Measurements from ENCODE around the gene TNS3.
"Not testable (repeated sequence)": the region's sequence is repeated elsewhere in the genome, so short reads cannot be mapped to it uniquely, and the experiment has no call there.

Gene TNS3

GRCh38 chr7:47278043-47278442 lies 303.9 kb downstream of the TNS3 start:
- H3K4me1 Mint-ChIP-seq = no peaks in the 10 kb centered on the region
- no peak overlapping the region for H3K4me3 Mint-ChIP-seq
- H3K27me3 Mint-ChIP-seq = no peaks in the 10 kb centered on the region
- no peak overlapping the region for H3K27ac Mint-ChIP-seq
- H3K9me3 Mint-ChIP-seq = no peaks in the 10 kb centered on the region
- H3K36me3 Mint-ChIP-seq = no peaks in the 10 kb centered on the region

GRCh38 chr7:47277321-47277781 lies 304.6 kb downstream of the TNS3 start:
- H3K27ac Mint-ChIP-seq = no peak overlapping the region
- H3K27me3 Mint-ChIP-seq = no peaks in the 10 kb centered on the region
- H3K4me3 Mint-ChIP-seq = no peak overlapping the region
- H3K36me3 Mint-ChIP-seq = no peaks in the 10 kb centered on the region
- H3K4me1 Mint-ChIP-seq = no peaks in the 10 kb centered on the region
- H3K9me3 Mint-ChIP-seq = no peaks in the 10 kb centered on the region

DNA sequence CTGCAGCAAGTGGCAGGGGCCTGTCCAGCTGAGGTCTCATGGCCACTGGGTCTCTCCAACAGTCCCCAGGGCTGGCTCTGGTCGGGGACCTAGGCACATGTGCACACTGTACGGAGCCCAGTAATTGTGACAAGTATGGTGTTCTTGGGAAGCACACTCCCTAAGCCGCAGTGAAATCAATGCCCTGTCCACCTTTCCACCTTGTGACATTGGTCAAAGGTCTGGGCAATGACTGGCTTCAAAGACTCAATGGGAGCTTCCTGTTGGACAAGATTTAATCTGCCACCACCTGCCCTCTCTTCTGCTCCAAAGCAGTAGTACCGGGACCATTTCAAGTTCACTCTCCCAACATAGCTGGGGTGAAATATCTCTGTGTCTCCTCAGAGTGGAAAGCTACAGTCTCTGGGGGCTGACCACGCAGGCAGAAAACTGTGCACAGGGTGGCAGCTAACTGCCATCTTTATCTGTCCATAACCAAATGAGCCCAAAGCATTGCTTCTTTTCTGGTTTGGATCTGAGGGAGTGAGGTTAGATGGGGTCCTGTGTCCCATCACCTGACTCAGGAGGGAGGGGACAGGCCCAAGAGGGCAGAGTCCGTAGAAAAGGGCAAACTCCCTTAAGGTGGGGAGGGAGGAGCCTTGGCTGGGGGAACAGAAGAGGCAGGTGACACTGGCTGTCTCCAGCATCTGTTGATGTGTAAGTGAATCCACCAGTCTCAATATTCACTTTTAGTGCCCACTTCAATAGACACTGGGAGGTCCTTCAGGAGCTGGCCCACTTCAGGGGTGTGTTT lies 307.7 kb downstream of the TNS3 start:
- Mint-ChIP-seq H3K4me3 (no peak overlapping the region), H3K27ac (no peak overlapping the region), H3K27me3 (no peaks in the 10 kb centered on the region), H3K9me3 (no peaks in the 10 kb centered on the region), H3K36me3 (no peaks in the 10 kb centered on the region), H3K4me1 (no peaks in the 10 kb centered on the region)

GRCh38 chr7:47273088-47273487 lies 308.8 kb downstream of the TNS3 start:
- Mint-ChIP-seq H3K4me3 (no peak overlapping the region), H3K9me3 (no peaks in the 10 kb centered on the region), H3K4me1 (no peaks in the 10 kb centered on the region)

DNA sequence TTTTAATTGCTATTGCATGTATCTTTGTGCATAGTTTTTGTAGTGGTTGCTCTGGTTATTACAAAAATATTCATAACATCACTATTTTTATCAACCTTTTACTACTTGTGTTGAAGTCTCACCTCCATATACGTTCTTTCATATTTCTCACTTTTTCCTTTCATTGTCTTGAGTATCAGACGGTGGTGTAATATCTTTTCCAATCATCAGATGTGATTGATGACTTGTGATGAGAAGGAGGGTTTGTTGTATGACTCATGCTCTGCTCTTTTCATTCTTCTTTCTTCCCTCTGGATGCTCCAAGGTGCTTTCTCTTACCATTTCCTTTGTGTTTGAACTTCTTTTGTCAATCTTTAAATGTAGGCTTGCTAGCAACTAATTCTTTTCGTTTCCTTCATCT lies 310.2 kb downstream of the TNS3 start:
- no peaks in the 10 kb centered on the region for H3K27me3 Mint-ChIP-seq
- no peaks in the 10 kb centered on the region for H3K4me1 Mint-ChIP-seq
- no peaks in the 10 kb centered on the region for H3K9me3 Mint-ChIP-seq
- H3K4me3 Mint-ChIP-seq = no peak overlapping the region
- no peak overlapping the region for H3K27ac Mint-ChIP-seq
- no peaks in the 10 kb centered on the region for H3K36me3 Mint-ChIP-seq

More at GRCh38 chr7:47273088-47273487, 308.8 kb downstream of the TNS3 start:
- Mint-ChIP-seq H3K27me3 (no peaks in the 10 kb centered on the region), H3K36me3 (no peaks in the 10 kb centered on the region), H3K27ac (no peak overlapping the region)

GRCh38 chr7:47268851-47269836 lies 312.8 kb downstream of the TNS3 start:
- Mint-ChIP-seq H3K27ac (no peak overlapping the region), H3K4me1 (no peaks in the 10 kb centered on the region), H3K27me3 (no peaks in the 10 kb centered on the region), H3K9me3 (no peaks in the 10 kb centered on the region), H3K4me3 (no peak overlapping the region), H3K36me3 (no peaks in the 10 kb centered on the region)

GRCh38 chr7:47267346-47267745 lies 314.6 kb downstream of the TNS3 start:
- no peak overlapping the region for H3K4me3 Mint-ChIP-seq
- no peaks in the 10 kb centered on the region for H3K36me3 Mint-ChIP-seq
- H3K9me3 Mint-ChIP-seq = no peaks in the 10 kb centered on the region

DNA sequence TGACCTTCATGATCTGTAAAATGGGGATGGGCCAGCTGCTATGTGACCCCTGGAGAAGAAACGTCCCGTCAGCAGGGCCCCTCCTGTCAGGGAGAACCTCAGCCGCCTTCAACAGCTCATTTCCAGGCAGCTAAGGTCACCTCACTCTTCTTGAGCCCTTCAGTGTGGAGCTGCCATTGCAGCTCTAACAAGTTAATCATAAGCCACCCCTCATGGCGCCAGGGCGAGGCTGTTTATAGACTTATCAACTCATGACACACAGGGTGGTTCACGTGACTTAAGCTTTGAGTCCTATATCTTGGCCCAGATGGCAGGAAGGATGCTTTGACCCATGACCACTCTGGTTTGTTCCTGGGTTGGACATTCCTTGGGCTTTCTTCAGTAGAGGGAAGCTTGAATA lies 315.1 kb downstream of the TNS3 start:
- Mint-ChIP-seq H3K9me3 (no peaks in the 10 kb centered on the region), H3K27ac (no peak overlapping the region), H3K36me3 (no peaks in the 10 kb centered on the region), H3K4me1 (no peaks in the 10 kb centered on the region), H3K4me3 (no peak overlapping the region), H3K27me3 (no peaks in the 10 kb centered on the region)

More at GRCh38 chr7:47267346-47267745, 314.6 kb downstream of the TNS3 start:
- Mint-ChIP-seq H3K4me1 (no peaks in the 10 kb centered on the region), H3K27ac (no peak overlapping the region), H3K27me3 (no peaks in the 10 kb centered on the region)

GRCh38 chr7:47266131-47266706 lies 315.7 kb downstream of the TNS3 start:
- Mint-ChIP-seq H3K9me3 (no peaks in the 10 kb centered on the region), H3K36me3 (no peaks in the 10 kb centered on the region), H3K4me1 (no peaks in the 10 kb centered on the region), H3K4me3 (no peak overlapping the region), H3K27ac (no peak overlapping the region), H3K27me3 (no peaks in the 10 kb centered on the region)

DNA sequence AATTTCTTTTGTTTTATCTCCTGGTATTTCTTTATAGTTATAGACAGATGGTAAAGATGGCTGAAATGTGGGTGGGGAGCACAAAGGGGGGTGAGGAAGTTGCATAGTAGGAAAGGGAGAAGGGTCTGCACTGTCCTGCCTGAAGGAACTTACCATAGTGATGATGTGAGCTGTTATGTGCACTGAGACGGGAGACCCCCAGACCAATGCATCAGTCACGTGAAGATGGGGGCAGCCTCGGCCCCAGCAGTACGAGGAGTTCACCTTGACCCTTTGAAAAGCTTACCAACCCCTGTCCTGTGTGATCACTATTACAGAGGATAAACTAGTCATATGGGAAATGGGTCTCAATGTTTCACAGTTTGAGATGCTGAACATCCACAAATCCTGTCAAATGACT lies 316.3 kb downstream of the TNS3 start:
- no peak overlapping the region for H3K4me3 Mint-ChIP-seq
- H3K27me3 Mint-ChIP-seq = no peaks in the 10 kb centered on the region
- H3K4me1 Mint-ChIP-seq = no peaks in the 10 kb centered on the region
- H3K27ac Mint-ChIP-seq = no peak overlapping the region
- H3K36me3 Mint-ChIP-seq = no peaks in the 10 kb centered on the region
- no peaks in the 10 kb centered on the region for H3K9me3 Mint-ChIP-seq

DNA sequence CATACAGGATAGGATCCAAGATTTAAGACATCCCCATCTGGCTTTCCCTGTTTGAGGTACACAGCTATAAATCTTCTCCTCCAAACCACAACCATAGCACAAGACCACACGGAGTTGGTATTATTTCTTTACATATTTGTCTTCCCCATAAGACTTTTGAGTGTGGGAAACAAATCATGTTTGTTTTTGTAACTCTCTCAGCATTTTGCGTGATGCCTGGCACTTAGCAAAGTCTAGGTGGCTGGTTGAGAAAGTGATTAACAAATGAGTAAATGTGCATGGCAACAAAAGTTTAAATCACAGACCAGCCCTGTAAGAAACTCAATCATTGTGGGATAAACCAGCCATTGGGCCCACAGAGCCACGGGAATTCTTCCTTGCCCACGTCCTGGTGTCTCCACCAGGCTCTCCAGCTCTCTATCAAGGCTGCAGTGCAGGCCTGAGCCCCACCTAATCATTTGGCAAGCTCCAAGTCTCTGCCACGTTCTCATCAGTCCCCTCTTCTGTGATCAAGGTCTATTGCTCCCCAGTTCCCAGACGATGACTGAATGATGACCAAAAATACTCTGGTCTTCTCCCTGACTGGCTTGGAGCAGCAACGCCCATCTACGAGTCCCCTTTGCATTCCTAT lies 317.8 kb downstream of the TNS3 start:
- Mint-ChIP-seq H3K4me3 (no peak overlapping the region), H3K4me1 (no peaks in the 10 kb centered on the region), H3K9me3 (no peaks in the 10 kb centered on the region), H3K27ac (no peak overlapping the region), H3K36me3 (no peaks in the 10 kb centered on the region), H3K27me3 (no peaks in the 10 kb centered on the region)

GRCh38 chr7:47262881-47263280 lies 319.0 kb downstream of the TNS3 start:
- Mint-ChIP-seq H3K27me3 (no peaks in the 10 kb centered on the region), H3K4me3 (no peak overlapping the region)

DNA sequence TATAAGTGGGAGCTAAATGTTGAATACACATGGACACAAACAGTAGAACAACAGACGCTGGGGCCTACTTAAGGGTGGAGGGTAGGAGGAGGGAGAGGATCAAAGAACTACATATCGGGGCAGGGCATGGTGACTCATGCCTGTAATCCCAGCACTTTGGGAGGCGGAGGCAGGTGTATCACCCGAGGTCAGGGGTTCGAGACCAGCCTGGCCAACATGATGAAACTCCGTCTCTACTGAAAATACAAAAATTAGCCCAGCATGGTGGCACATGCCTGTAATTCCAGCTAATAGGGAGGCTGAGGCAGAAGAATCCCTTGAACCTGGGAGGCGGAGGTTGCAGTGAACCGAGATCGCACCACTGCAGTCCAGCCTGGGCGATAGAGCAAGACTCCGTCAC lies 319.8 kb downstream of the TNS3 start:
- not testable (repeated sequence) for H3K36me3 Mint-ChIP-seq, H3K27ac Mint-ChIP-seq, H3K27me3 Mint-ChIP-seq, H3K4me1 Mint-ChIP-seq, H3K9me3 Mint-ChIP-seq, H3K4me3 Mint-ChIP-seq

More at GRCh38 chr7:47262881-47263280, 319.0 kb downstream of the TNS3 start:
- H3K4me1 Mint-ChIP-seq = no peaks in the 10 kb centered on the region
- no peaks in the 10 kb centered on the region for H3K36me3 Mint-ChIP-seq
- H3K9me3 Mint-ChIP-seq = no peaks in the 10 kb centered on the region
- H3K27ac Mint-ChIP-seq = no peak overlapping the region

DNA sequence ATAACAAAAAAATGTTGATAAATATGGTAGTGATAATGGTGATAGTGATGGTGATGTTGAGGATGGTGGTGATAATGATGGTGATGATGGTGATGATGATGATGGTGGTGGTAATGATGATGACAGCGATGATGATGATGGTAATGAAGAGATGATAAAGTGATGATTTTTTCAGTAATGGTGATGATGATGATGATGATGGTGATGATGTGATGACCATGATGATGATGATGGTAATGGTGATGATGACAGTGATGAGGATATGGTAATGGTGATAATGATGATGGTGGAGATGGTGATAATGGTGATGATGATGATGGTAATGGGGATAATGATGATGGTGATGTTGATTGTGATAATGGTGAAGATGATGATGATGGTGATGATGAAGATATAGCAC lies 321.6 kb downstream of the TNS3 start:
- Mint-ChIP-seq H3K4me3 (no peak overlapping the region), H3K27ac (no peak overlapping the region), H3K4me1 (peaks cover 4% of the 10 kb centered on the region), H3K36me3 (no peaks in the 10 kb centered on the region), H3K27me3 (peaks cover 13% of the 10 kb centered on the region), H3K9me3 (no peaks in the 10 kb centered on the region)

- Mint-ChIP-seq H3K36me3 (no peaks in the 10 kb centered on the region), H3K4me1 (peaks cover 5% of the 10 kb centered on the region), H3K27me3 (peaks cover 13% of the 10 kb centered on the region), H3K9me3 (no peaks in the 10 kb centered on the region), H3K4me3 (no peak overlapping the region), H3K27ac (no peak overlapping the region)
Measured at GRCh38 chr7:47259682-47260081, 322.2 kb downstream of the TNS3 start.

Data from activated naive CD4-positive, alpha-beta T cell treated with anti-CD3 and anti-CD28 coated beads, Interleukin-2, amount 50 U/mL, for 24 hours (primary cell).